K562 (cell line): ENCODE data around the gene LYVE1. TPM values are rescaled to one million over a fixed set of nuclear protein-coding genes. Genes with fewer than 3 reads are reported as not detected.
A peak's percentile ranks its signal among the peaks of the same experiment; 100 is the strongest.

Experiments
- ATF7 ChIP-seq: fragments of 450-650 bp; IDR thresholded peaks from 2 replicates; pipeline ENCODE4 v1.7.1; 2014; ENCODE audit warnings: mild to moderate bottlenecking, moderate library complexity
- C11orf30 ChIP-seq: fragments of 450-650 bp; IDR thresholded peaks from 2 replicates; pipeline ENCODE4 v1.6.1; 2016; ENCODE audit warnings: low read depth, mild to moderate bottlenecking
- CBFA2T2 ChIP-seq: fragments of 450-650 bp; conservative IDR thresholded peaks from 2 replicates; pipeline ENCODE4 v1.6.1; 2017; ENCODE audit warnings: mild to moderate bottlenecking
- CBX1 ChIP-seq: sonication (generic); IDR thresholded peaks from 2 replicates; pipeline ENCODE4 v1.6.1; 2016; ENCODE audit warnings: antibody characterized with exemption, low read depth, mild to moderate bottlenecking
- DNMT1 ChIP-seq: fragments of 450-650 bp; IDR thresholded peaks from 2 replicates; pipeline ENCODE4 v1.6.1; 2016; ENCODE audit warnings: antibody characterized with exemption, mild to moderate bottlenecking
- ETS2 ChIP-seq: IDR thresholded peaks from 2 replicates; pipeline ENCODE4 v1.6.1; 2016; ENCODE audit warnings: borderline replicate concordance, missing genetic modification characterization, mild to moderate bottlenecking, moderate library complexity, missing compliant biosample characterization; ENCODE audit not compliant: poor library complexity, severe bottlenecking
- HNRNPL ChIP-seq: fragments of 200-400 bp; formaldehyde crosslinking; IDR thresholded peaks from 2 replicates; pipeline ENCODE4 v1.6.1; 2017; ENCODE audit warnings: low read depth, mild to moderate bottlenecking, low read length
- JUND ChIP-seq, 2 experiments: IDR thresholded peaks; 2 replicates in 1 of 2; 3 replicates in 1 of 2; pipeline ENCODE4 v1.6.1; 2011; ENCODE audit warnings: borderline replicate concordance in 2 of 2, low read depth in 2 of 2, low read length in 2 of 2, improper control_type of control experiment in 1 of 2, missing biosample characterization in 1 of 2, missing genetic modification characterization in 1 of 2, missing genetic modification reagents in 1 of 2
- MCM3 ChIP-seq: fragments of 450-650 bp; IDR thresholded peaks from 2 replicates; pipeline ENCODE4 v1.6.1; 2016
- SFPQ ChIP-seq: fragments of 200-400 bp; formaldehyde crosslinking; IDR thresholded peaks from 2 replicates; pipeline ENCODE4 v1.6.1; 2017; ENCODE audit warnings: mild to moderate bottlenecking, low read depth, low read length, moderate library complexity
- SPI1 ChIP-seq: IDR thresholded peaks from 2 replicates; pipeline ENCODE4 v1.6.1; 2011; ENCODE audit warnings: low read depth, low read length, control low read depth, borderline replicate concordance
- polyA plus RNA-seq, 8 experiments: library from polyadenylated mRNA; depleted of rRNA in 4 of 8; stranded (reverse) in 5 of 8; unstranded in 3 of 8; fragments of >200 nt; fragmentation: Nextera tagmentation in 2 of 8; fragmentation: Illumina TruSeq in 1 of 8; extraction: Ambion mirVana in 2 of 8; extraction: Trizol in 1 of 8; gene quantifications; 2 replicates each; pipeline versions ENCODE4 v1.2.1 to v1.2.3, GENCODE V29; 2011 to 2014; ENCODE audit warnings: inconsistent platforms in 1 of 8, missing spikeins in 1 of 8
- total RNA-seq, 7 experiments: library from RNA; depleted of rRNA in 6 of 7; stranded (reverse); fragments of >200 nt in 6 of 7; fragmentation: Illumina TruSeq in 2 of 7; extraction: Trizol in 2 of 7; gene quantifications; 2 replicates each; pipeline versions ENCODE4 v1.2.1 to v1.2.3, GENCODE V29; 2011 to 2021; ENCODE audit warnings: low replicate concordance in 1 of 7
- TF ChIP-seq, protein P1 (sequence below), 2 experiments: fragments of 450-650 bp in 1 of 2; sonication (generic) in 1 of 2; formaldehyde crosslinking in 1 of 2; IDR thresholded peaks; 2 replicates each; pipeline versions ENCODE4 v1.7.1 to v1.9.0; 2016 to 2022; ENCODE audit warnings: inconsistent platforms in 1 of 2, mild to moderate bottlenecking in 1 of 2, missing genetic modification reagents in 1 of 2
- TF ChIP-seq, protein P2 (sequence below): fragments of 250-450 bp; sonication (Bioruptor Pico); IDR thresholded peaks from 2 replicates; pipeline ENCODE4 v1.4.0; 2020; ENCODE audit warnings: mild to moderate bottlenecking, moderate library complexity

LYVE1 gene
- total and polyA plus RNA-seq, 9 of the 15 experiments (the other 6 are each of a cell fraction or from before 2014, with no cell fraction given) = 0.06 to 1.1 (median 0.14) TPM; not detected in 1

- TF ChIP-seq, protein P1, sequence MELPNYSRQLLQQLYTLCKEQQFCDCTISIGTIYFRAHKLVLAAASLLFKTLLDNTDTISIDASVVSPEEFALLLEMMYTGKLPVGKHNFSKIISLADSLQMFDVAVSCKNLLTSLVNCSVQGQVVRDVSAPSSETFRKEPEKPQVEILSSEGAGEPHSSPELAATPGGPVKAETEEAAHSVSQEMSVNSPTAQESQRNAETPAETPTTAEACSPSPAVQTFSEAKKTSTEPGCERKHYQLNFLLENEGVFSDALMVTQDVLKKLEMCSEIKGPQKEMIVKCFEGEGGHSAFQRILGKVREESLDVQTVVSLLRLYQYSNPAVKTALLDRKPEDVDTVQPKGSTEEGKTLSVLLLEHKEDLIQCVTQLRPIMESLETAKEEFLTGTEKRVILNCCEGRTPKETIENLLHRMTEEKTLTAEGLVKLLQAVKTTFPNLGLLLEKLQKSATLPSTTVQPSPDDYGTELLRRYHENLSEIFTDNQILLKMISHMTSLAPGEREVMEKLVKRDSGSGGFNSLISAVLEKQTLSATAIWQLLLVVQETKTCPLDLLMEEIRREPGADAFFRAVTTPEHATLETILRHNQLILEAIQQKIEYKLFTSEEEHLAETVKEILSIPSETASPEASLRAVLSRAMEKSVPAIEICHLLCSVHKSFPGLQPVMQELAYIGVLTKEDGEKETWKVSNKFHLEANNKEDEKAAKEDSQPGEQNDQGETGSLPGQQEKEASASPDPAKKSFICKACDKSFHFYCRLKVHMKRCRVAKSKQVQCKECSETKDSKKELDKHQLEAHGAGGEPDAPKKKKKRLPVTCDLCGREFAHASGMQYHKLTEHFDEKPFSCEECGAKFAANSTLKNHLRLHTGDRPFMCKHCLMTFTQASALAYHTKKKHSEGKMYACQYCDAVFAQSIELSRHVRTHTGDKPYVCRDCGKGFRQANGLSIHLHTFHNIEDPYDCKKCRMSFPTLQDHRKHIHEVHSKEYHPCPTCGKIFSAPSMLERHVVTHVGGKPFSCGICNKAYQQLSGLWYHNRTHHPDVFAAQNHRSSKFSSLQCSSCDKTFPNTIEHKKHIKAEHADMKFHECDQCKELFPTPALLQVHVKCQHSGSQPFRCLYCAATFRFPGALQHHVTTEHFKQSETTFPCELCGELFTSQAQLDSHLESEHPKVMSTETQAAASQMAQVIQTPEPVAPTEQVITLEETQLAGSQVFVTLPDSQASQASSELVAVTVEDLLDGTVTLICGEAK (IDR thresholded peaks at IDR 0.05) = no peak
- TF ChIP-seq, protein P1 (CRISPR knock-in tag; IDR thresholded peaks at IDR 0.05) = no peak
- TF ChIP-seq ETS2 (tag) (no peak), SFPQ (no peak), C11orf30 (peak; percentile 77; the same call in 1 of the 2 replicates), ATF7 (peak; percentile 30; the same call in 1 of the 2 replicates), SPI1 (peak; percentile 71; the same call in 1 of the 2 replicates), JUND (IDR thresholded peaks at IDR 0.05; ENCODE audit: borderline replicate concordance, low read depth, low read length) (peak; percentile 9; the same call in 1 of the 2 replicates), JUND (tag; IDR thresholded peaks at IDR 0.05; ENCODE audit: borderline replicate concordance, low read depth, low read length) (peak; percentile 59; the same call in 2 of the 3 replicates), DNMT1 (no peak), CBFA2T2 (no peak), MCM3 (no peak), HNRNPL (no peak), CBX1 (no peak)
- TF ChIP-seq, protein P2, sequence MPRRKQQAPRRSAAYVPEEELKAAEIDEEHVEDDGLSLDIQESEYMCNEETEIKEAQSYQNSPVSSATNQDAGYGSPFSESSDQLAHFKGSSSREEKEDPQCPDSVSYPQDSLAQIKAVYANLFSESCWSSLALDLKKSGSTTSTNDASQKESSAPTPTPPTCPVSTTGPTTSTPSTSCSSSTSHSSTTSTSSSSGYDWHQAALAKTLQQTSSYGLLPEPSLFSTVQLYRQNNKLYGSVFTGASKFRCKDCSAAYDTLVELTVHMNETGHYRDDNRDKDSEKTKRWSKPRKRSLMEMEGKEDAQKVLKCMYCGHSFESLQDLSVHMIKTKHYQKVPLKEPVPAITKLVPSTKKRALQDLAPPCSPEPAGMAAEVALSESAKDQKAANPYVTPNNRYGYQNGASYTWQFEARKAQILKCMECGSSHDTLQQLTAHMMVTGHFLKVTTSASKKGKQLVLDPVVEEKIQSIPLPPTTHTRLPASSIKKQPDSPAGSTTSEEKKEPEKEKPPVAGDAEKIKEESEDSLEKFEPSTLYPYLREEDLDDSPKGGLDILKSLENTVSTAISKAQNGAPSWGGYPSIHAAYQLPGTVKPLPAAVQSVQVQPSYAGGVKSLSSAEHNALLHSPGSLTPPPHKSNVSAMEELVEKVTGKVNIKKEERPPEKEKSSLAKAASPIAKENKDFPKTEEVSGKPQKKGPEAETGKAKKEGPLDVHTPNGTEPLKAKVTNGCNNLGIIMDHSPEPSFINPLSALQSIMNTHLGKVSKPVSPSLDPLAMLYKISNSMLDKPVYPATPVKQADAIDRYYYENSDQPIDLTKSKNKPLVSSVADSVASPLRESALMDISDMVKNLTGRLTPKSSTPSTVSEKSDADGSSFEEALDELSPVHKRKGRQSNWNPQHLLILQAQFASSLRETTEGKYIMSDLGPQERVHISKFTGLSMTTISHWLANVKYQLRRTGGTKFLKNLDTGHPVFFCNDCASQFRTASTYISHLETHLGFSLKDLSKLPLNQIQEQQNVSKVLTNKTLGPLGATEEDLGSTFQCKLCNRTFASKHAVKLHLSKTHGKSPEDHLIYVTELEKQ = no peak
Measured at GRCh38 chr11:10568486-10568941, at the start of gene LYVE1 (continued).
